ENCODE results near the gene LSR. TPM values are rescaled to one million over a fixed set of nuclear protein-coding genes. Genes with fewer than 3 reads are reported as not detected.
A peak's percentile ranks its signal among the peaks of the same experiment; 100 is the strongest.
"Not testable (repeated sequence)": the region's sequence is repeated elsewhere in the genome, so short reads cannot be mapped to it uniquely, and the experiment has no call there.

Gene LSR
- total RNA-seq, 6 experiments from 2014 or later, result 96.6 to 138 (median 112) TPM

GRCh38 chr19:35231956-35232645 is 16.7 kb upstream of the LSR start:
- Histone ChIP-seq H3K4me1 (no peaks in the 10 kb centered on the region), H3K27me3 (no peaks in the 10 kb centered on the region), H3K9me3 (no peaks in the 10 kb centered on the region), H3K36me3 (no peaks in the 10 kb centered on the region), H3K27ac (no peak overlapping the region), H3K4me3 (no peak overlapping the region)
- DNase-seq, result peak in 1 of 3 donors; percentile 27
- TF ChIP-seq CTCF (IDR thresholded peaks at IDR 0.05), result no peak
- no peak for TF ChIP-seq POLR2A (IDR thresholded peaks at IDR 0.05)
- WGBS (ENCODE audit: insufficient coverage, low coverage, low lambda C conversion rate, missing lambda C conversion rate), result 97% methylated on average over 7 of the region's 14 CpGs
- ATAC-seq, result no peak
- intact Hi-C loops (cut with DNase I), result no loop called here

- Histone ChIP-seq H3K27ac (no peak overlapping the region), H3K4me3 (no peak overlapping the region), H3K36me3 (no peaks in the 10 kb centered on the region), H3K4me1 (no peaks in the 10 kb centered on the region), H3K9me3 (no peaks in the 10 kb centered on the region), H3K27me3 (no peaks in the 10 kb centered on the region)
- TF ChIP-seq POLR2A (IDR thresholded peaks at IDR 0.05) (no peak), CTCF (IDR thresholded peaks at IDR 0.05) (no peak)
- intact Hi-C loops (cut with DNase I), result no loop called here
- no peak for ATAC-seq
- DNase-seq, result peak in 1 of 3 donors; percentile 11
- 37% methylated on average over 4 of the region's 5 CpGs for WGBS (ENCODE audit: insufficient coverage, low coverage, low lambda C conversion rate, missing lambda C conversion rate)
These were observed 15.9 kb upstream of the LSR start for GRCh38 chr19:35232912-35233311.

- Histone ChIP-seq H3K9me3 (no peaks in the 10 kb centered on the region), H3K4me1 (no peaks in the 10 kb centered on the region), H3K27me3 (no peaks in the 10 kb centered on the region), H3K27ac (no peak overlapping the region), H3K36me3 (no peaks in the 10 kb centered on the region), H3K4me3 (no peak overlapping the region)
- peak in 1 of 3 donors; percentile 44 for DNase-seq
- peak; percentile 41 to 80 (median 54) for ATAC-seq
- TF ChIP-seq CTCF (IDR thresholded peaks at IDR 0.05) (peak; percentile 15 to 40 (median 36)), POLR2A (IDR thresholded peaks at IDR 0.05) (no peak)
- intact Hi-C loops (cut with DNase I), result no loop called here
- WGBS (ENCODE audit: insufficient coverage, low coverage, low lambda C conversion rate, missing lambda C conversion rate), result 75% methylated on average over 6 of the region's 6 CpGs
These were observed 12.0 kb upstream of the LSR start for GRCh38 chr19:35236638-35237400.

GRCh38 chr19:35239597-35239996 is 9.2 kb upstream of the LSR start:
- H3K27ac ChIP-seq, result not testable (repeated sequence)

GRCh38 chr19:35240327-35240726 is 8.5 kb upstream of the LSR start:
- H3K4me3 ChIP-seq, result no peak overlapping the region
- intact Hi-C loops (cut with DNase I), result no loop called here
- no peaks in the 10 kb centered on the region for H3K4me1 ChIP-seq
- WGBS (ENCODE audit: insufficient coverage, low coverage, low lambda C conversion rate, missing lambda C conversion rate), result 64% methylated on average over 1 of the region's 1 CpG
- no peaks in the 10 kb centered on the region for H3K36me3 ChIP-seq
- no peak for TF ChIP-seq CTCF (IDR thresholded peaks at IDR 0.05)
- TF ChIP-seq POLR2A (IDR thresholded peaks at IDR 0.05), result no peak
- H3K27ac ChIP-seq, result no peak overlapping the region
- H3K9me3 ChIP-seq, result no peaks in the 10 kb centered on the region
- no peaks in the 10 kb centered on the region for H3K27me3 ChIP-seq
- ATAC-seq (peak in 1 of 4 donors; percentile 20), DNase-seq (peak in 1 of 3 donors; percentile 24)

More at GRCh38 chr19:35239597-35239996, 9.2 kb upstream of the LSR start:
- H3K36me3 ChIP-seq; H3K4me3 ChIP-seq; DNase-seq; H3K9me3 ChIP-seq; H3K4me1 ChIP-seq; intact Hi-C loops (cut with DNase I); ATAC-seq; H3K27me3 ChIP-seq: not testable (repeated sequence)
- 80% methylated on average over 1 of the region's 1 CpG for WGBS (ENCODE audit: insufficient coverage, low coverage, low lambda C conversion rate, missing lambda C conversion rate)
